ENCODE results near the gene CCDC24.

CCDC24 gene

DNA sequence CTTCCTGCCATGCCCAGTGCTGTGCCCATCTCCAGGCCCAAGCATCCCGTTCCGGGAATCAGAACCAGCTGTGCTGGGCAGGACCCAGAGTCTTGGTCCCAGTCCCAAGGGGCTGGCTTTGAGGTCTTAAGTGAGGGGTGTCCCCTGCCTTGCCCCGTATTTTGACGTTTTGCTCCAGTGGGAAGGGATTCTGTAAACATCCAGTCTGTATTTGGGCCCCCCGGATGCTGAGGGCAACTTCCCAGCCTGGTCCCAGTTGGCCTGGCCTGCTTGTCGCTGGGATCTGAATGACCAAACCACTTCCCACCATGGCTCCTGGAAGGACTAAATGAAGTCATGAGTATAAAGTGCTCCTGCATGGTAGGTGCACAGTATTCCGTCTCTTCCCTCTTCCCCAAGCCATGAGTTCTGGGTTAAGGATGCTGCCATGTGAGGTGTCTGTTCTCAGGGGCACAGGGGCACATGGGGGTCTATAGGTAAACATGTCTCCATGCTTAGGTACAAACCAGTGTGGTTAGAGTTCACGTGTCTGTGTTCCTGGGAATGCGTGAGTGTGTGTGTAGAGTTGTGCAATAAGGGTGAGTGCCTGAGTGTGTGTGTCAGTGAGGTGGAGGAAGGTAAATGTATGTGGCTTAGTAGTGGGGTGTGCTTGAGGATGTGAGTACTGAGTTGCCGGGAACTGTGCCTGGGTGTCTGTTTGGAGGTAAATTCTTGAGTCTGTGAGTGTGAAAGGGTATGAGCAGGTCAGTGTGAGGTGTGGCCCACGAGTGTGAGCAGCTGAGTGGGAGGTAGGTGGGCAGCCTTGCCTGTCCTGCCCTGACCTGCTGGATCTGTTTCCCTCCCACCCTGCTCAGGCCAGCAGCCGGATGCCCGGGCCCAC is 10.9 kb upstream of the CCDC24 start:
- no peak for DNase-seq (ENCODE audit: low read depth in 2 of 2)

GRCh38 chr1:43981135-43981491 is 10.3 kb upstream of the CCDC24 start:
- no peak for DNase-seq (ENCODE audit: low read depth in 2 of 2)

GRCh38 chr1:43981636-43982035 is 9.8 kb upstream of the CCDC24 start:
- no peak for DNase-seq (ENCODE audit: low read depth in 2 of 2)

- no peak for DNase-seq (ENCODE audit: low read depth in 2 of 2)
These were observed 9.2 kb upstream of the CCDC24 start for GRCh38 chr1:43982241-43982640.

GRCh38 chr1:43982808-43983207 is 8.6 kb upstream of the CCDC24 start:
- no peak for DNase-seq (ENCODE audit: low read depth in 2 of 2)

GRCh38 chr1:43983253-43983899 is 8.0 kb upstream of the CCDC24 start:
- no peak for DNase-seq (ENCODE audit: low read depth in 2 of 2)

- no peak for DNase-seq (ENCODE audit: low read depth in 2 of 2)
These were observed 6.5 kb upstream of the CCDC24 start for GRCh38 chr1:43984855-43985254.

GRCh38 chr1:43985984-43986595 is 5.3 kb upstream of the CCDC24 start:
- DNase-seq (ENCODE audit: low read depth in 2 of 2) = no peak

GRCh38 chr1:43986712-43987111 is 4.7 kb upstream of the CCDC24 start:
- DNase-seq (ENCODE audit: low read depth in 2 of 2) = no peak

- no peak for DNase-seq (ENCODE audit: low read depth in 2 of 2)
These were observed 4.1 kb upstream of the CCDC24 start for GRCh38 chr1:43987159-43987902.

GRCh38 chr1:43990271-43991199 is 864 bp upstream of the CCDC24 start:
- no peak for DNase-seq (ENCODE audit: low read depth in 2 of 2)

DNA sequence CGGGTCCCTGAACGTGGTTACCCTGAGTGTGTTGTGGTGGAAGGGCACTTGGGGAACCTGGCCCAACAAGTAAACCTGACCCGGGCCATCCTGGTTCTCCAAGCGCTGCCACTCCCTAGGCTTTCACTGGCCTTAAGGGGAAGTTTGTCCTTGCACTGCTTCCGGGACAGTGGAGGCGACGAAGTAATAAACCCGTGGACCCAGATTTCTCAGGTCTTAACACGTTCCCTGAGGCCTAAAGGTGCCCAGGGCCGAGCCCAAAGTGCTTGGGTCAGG is 261 bp upstream of the CCDC24 start:
- DNase-seq (ENCODE audit: low read depth in 2 of 2) = no peak

DNA sequence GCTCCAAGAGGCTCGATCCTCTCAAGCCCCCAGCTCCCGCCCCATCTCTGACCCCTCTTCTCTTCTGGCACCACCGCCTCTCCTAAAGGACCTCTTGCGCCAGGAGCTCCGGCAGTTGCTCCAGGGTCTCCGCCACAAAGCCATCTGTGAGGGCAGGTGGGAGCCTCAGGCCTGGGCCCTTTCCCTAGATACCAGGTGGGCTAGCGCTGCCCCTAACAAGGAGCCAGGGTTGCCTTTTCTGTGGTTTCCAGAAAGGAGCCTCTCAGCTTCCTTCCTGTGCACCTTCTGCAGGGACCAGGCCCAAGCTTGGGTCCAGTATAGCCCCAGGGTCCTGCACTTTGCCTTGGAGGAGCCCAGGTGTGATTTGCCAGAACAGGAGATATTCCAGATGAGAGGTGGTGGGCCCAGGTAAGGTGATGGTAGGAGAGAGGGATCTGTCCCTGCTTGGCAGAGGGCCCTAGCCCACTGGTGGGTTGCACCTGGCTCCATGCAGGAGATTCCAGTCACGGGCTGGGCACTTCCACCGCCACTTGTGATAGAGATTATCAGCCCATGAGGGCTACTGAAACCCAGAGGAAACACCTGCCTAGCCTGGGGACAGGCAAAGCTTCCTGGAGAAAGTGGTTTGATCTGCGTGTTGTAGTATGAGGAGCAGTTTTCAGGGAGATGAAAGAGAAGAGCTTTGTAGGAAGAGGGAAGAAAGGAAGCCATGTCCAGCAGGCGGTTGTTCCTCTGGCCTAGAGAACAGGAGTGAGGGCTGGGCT is 1.0 kb downstream of the CCDC24 start:
- no peak for DNase-seq (ENCODE audit: low read depth in 2 of 2)

- DNase-seq (ENCODE audit: low read depth in 2 of 2) = no peak
These were observed 2.0 kb downstream of the CCDC24 start for GRCh38 chr1:43993206-43993914.

- no peak for DNase-seq (ENCODE audit: low read depth in 2 of 2)
These were observed 2.7 kb downstream of the CCDC24 start for GRCh38 chr1:43994071-43994470.

DNA sequence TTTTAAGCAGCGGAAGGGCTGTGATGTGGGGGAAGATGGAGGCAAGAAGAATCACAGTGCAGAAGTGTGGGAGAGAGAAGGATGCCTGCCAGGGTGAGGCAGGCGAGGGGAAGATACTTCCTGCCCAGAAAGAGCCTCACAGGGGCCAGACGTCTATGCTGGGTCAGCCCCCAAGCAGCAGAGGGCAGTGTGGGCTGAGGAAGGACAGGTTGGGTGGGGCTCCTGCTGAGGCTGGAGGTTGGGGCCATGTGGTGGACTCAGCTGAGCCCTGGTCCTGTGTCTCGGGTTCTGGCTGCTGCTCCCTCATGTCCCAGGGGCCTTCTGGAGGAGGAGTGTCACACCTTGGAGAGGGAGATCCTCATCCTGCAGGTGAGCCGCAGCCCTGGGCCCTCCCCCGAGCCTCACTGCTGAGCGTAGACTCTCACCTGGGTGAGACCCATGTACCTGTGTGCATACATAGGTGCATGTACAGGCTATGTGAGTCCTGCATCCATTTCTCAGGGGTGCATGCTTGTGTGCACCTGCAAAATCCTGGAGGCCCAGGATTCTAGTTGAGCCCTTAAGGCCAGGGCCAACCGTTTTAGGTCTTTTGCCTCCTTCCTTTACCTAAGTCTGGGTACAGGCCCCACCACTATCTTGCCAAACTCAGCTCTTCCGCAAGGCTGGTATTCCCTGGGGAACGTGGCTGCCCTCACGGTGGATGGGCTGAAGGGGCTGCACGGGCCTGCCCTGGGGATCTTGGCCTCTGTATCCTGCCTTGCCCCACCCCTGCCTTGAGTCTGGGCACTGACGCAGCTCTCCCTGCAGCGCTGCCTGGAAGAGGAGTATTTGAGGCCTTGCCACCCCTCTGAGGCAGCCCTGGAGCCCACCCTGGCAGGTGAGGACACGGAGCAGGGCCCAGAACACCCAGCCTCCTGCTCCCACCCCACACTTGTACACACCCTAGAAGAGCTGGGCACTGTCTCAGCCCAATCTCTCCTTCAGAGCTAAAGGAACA is 3.7 kb downstream of the CCDC24 start:
- DNase-seq (ENCODE audit: low read depth in 2 of 2) = no peak

- DNase-seq (ENCODE audit: low read depth in 2 of 2) = no peak
These were observed 4.8 kb downstream of the CCDC24 start for GRCh38 chr1:43995984-43996732.

- no peak for DNase-seq (ENCODE audit: low read depth in 2 of 2)
These were observed 5.3 kb downstream of the CCDC24 start for GRCh38 chr1:43996733-43997115.

All from stimulated activated CD8-positive, alpha-beta memory T cell treated with anti-CD3 and anti-CD28 coated beads, Interleukin-2, amount 100 ng/mL, for 1 hour (primary cell).